GM06990 (cell line): ENCODE data around the gene SHC4.

Experiments used
- DNase-seq: peaks from one replicate; pipeline ENCODE4 v3.0.0-alpha.2; 2011; ENCODE audit not compliant: insufficient read length; ENCODE audit errors: extremely low read depth
- H3K27me3 ChIP-seq: replicated peaks from 2 replicates; pipeline ENCODE4 v1.6.0; 2011; ENCODE audit warnings: low read length; ENCODE audit not compliant: control insufficient read depth, insufficient read depth
- H3K36me3 ChIP-seq: 2 replicates; pipeline ENCODE4 v1.5.1; 2011; ENCODE audit warnings: low read length; ENCODE audit not compliant: control insufficient read depth, insufficient read depth
- H3K4me3 ChIP-seq: replicated peaks from 2 replicates; pipeline ENCODE4 v1.5.1; 2011; ENCODE audit warnings: low read depth, mild to moderate bottlenecking, control low read depth, low read length
- TF ChIP-seq, protein P1 (sequence below): IDR thresholded peaks from 2 replicates; pipeline ENCODE4 v1.5.1; 2011; ENCODE audit warnings: low read length, control low read depth, mild to moderate bottlenecking, inconsistent platforms; ENCODE audit not compliant: insufficient read depth, poor library complexity, severe bottlenecking

Gene SHC4

DNA sequence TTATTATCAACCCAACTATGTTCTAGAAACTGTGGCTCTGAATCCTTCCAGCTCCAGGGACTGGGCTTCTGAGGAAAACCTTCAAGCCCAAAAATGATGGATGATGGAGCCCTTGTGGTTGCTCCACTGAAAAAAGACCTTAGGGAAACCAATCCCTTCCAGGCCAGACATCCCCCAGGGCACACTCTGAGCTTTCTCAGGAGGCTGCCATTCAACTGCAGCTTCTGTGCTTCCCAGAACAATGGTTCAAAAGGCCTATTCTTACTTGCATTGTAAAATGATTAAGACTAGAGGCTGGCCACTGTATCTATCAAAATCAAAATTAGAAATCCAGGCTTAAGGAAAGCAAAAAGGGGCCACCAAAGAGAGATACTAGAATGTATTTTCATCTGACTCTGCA lies 58.5 kb downstream of the SHC4 start:
- TF ChIP-seq, protein P1, sequence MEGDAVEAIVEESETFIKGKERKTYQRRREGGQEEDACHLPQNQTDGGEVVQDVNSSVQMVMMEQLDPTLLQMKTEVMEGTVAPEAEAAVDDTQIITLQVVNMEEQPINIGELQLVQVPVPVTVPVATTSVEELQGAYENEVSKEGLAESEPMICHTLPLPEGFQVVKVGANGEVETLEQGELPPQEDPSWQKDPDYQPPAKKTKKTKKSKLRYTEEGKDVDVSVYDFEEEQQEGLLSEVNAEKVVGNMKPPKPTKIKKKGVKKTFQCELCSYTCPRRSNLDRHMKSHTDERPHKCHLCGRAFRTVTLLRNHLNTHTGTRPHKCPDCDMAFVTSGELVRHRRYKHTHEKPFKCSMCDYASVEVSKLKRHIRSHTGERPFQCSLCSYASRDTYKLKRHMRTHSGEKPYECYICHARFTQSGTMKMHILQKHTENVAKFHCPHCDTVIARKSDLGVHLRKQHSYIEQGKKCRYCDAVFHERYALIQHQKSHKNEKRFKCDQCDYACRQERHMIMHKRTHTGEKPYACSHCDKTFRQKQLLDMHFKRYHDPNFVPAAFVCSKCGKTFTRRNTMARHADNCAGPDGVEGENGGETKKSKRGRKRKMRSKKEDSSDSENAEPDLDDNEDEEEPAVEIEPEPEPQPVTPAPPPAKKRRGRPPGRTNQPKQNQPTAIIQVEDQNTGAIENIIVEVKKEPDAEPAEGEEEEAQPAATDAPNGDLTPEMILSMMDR: no peak
- Histone ChIP-seq H3K36me3 (no peaks in the 10 kb centered on the region), H3K4me3 (no peak overlapping the region), H3K27me3 (no peaks in the 10 kb centered on the region)
- DNase-seq: no peak

DNA sequence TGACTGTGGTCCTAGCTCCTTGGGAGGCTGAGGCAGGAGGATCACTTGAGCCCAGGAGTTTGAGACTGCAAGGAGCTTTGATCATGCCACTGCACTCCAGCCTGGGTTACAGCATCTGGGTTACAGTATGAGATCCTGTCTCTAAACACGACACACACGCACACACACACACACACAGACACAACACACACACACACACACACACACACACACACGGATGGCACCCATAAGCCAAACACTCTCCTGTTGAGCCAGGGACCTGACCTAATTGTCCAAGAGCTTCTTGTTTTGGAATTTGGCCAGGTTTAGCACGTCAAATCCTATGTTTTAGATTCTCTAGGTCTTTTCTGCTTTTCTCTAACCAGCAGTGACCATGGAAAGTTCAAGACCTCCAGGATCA lies 59.0 kb downstream of the SHC4 start:
- DNase-seq: no peak
- Histone ChIP-seq H3K4me3 (no peak overlapping the region), H3K36me3 (no peaks in the 10 kb centered on the region), H3K27me3 (no peaks in the 10 kb centered on the region)
- TF ChIP-seq, protein P1: no peak

DNA sequence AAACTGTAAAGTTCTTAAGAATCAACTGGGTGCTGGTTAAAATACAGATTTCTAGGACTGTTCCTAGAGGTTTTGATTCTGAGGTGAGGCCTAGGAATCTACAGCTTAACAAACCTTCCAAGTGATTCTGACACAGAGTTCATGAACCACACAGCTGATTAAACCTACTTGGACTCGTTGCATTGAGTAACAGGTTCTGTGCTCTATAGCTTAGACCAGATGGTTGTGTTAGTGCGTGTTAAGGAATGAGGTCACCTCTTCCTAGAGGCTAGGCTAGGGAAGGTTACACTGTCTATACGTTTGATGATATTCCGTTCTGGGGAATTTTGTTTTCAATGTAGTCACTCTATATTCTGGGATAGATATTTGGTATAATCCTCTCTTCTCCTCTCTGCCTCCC lies 63.9 kb downstream of the SHC4 start:
- TF ChIP-seq, protein P1: no peak
- H3K27me3 ChIP-seq: no peaks in the 10 kb centered on the region
- no peak overlapping the region for H3K4me3 ChIP-seq
- DNase-seq: no peak
- H3K36me3 ChIP-seq: no peaks in the 10 kb centered on the region

DNA sequence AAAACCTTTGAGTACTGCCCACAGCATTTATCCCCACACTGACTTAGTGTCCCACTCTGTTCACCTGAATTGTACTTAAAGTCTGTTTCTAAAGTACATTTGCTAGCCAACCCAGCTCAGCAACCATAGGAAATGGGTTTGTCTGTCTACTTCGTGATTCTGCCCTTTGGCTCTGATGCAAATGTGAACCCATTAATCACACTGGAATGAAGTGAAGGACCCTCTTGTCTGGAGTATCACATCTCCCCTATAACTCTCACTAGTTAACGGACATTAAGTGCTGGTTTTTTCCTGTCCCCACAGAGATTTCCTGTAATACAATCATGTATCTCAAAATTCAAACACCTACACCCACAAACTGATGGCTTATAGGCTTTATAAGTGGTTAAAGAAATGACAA lies 65.3 kb downstream of the SHC4 start:
- no peak overlapping the region for H3K4me3 ChIP-seq
- H3K27me3 ChIP-seq: no peaks in the 10 kb centered on the region
- TF ChIP-seq, protein P1: no peak
- H3K36me3 ChIP-seq: no peaks in the 10 kb centered on the region
- DNase-seq: no peak

DNA sequence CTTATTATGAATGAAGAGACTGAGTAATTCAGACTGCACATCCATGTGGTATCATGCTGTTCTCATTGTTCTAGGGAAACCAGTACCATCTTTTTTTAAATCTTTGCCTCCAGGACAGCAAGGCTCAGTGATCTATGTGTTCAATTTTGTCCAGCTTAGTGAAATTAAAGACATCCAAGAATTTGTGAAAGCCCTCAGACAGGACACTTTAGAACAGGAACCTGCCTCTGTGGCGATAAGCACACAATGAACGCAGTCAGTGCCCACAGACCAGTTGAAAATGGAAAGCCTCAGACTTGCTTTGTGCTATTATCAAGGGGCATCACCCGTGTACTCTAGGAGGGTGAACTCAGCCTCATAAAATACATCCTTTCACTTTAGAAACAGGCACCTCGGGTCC lies 65.7 kb downstream of the SHC4 start:
- TF ChIP-seq, protein P1: no peak
- Histone ChIP-seq H3K27me3 (no peaks in the 10 kb centered on the region), H3K4me3 (no peak overlapping the region), H3K36me3 (no peaks in the 10 kb centered on the region)
- no peak for DNase-seq
